Iris pigment epithelial cell (primary cell): Measurements from ENCODE around the gene MDH1B.

ENCODE experiments used
- DNase-seq: peaks from one replicate; pipeline ENCODE4 v3.0.0-alpha.2; 2011; ENCODE audit warnings: low read depth

The MDH1B gene

GRCh38 chr2:206693399-206694137 lies 71.6 kb downstream of the MDH1B start:
- DNase-seq, result peak; percentile 66

GRCh38 chr2:206692971-206693370 lies 72.2 kb downstream of the MDH1B start:
- DNase-seq, result no peak

GRCh38 chr2:206688990-206689389 lies 76.1 kb downstream of the MDH1B start:
- DNase-seq, result no peak

- DNase-seq, result no peak
Observed at GRCh38 chr2:206688453-206688852, 76.7 kb downstream of the MDH1B start.
